NB4 (cell line): ENCODE measurements around the gene LRRC8B.

ENCODE experiments used
- MYC ChIP-seq: IDR thresholded peaks from 2 replicates; pipeline ENCODE4 v1.6.1; 2011; ENCODE audit warnings: low read depth, low read length
- POLR2A ChIP-seq: IDR thresholded peaks from 2 replicates; pipeline ENCODE4 v1.6.1; 2011; ENCODE audit warnings: mild to moderate bottlenecking; ENCODE audit not compliant: insufficient read length; ENCODE audit errors: extremely low read depth
- TF ChIP-seq, protein P1 (sequence below): IDR thresholded peaks from one replicate; pipeline ENCODE4 v1.5.1; 2012; ENCODE audit warnings: low read depth, low read length
- TF ChIP-seq, protein P2 (sequence below): IDR thresholded peaks from 2 replicates; pipeline ENCODE4 v1.6.1; 2011; ENCODE audit warnings: low read depth, low read length

- TF ChIP-seq, protein P1, sequence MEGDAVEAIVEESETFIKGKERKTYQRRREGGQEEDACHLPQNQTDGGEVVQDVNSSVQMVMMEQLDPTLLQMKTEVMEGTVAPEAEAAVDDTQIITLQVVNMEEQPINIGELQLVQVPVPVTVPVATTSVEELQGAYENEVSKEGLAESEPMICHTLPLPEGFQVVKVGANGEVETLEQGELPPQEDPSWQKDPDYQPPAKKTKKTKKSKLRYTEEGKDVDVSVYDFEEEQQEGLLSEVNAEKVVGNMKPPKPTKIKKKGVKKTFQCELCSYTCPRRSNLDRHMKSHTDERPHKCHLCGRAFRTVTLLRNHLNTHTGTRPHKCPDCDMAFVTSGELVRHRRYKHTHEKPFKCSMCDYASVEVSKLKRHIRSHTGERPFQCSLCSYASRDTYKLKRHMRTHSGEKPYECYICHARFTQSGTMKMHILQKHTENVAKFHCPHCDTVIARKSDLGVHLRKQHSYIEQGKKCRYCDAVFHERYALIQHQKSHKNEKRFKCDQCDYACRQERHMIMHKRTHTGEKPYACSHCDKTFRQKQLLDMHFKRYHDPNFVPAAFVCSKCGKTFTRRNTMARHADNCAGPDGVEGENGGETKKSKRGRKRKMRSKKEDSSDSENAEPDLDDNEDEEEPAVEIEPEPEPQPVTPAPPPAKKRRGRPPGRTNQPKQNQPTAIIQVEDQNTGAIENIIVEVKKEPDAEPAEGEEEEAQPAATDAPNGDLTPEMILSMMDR = no peak
- no peak for TF ChIP-seq POLR2A
- TF ChIP-seq, protein P2, sequence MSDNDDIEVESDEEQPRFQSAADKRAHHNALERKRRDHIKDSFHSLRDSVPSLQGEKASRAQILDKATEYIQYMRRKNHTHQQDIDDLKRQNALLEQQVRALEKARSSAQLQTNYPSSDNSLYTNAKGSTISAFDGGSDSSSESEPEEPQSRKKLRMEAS = no peak
- no peak for TF ChIP-seq MYC
These were observed 2.6 kb downstream of the LRRC8B start for GRCh38 chr1:89527256-89527655.
